HG03066 (cell line): ENCODE measurements around the gene CMTM1.
"Not testable (repeated sequence)": the region's sequence is repeated elsewhere in the genome, so short reads cannot be mapped to it uniquely, and the experiment has no call there.

Source experiments
- ATAC-seq: cut with Tn5 transposase; IDR thresholded peaks from one replicate; pipeline ENCODE4 v1.9.1; 2021; ENCODE audit warnings: low read depth; ENCODE audit not compliant: unreplicated experiment

Gene CMTM1

GRCh38 chr16:66609139-66609510 lies 42.9 kb downstream of the CMTM1 start:
- no peak for ATAC-seq

DNA sequence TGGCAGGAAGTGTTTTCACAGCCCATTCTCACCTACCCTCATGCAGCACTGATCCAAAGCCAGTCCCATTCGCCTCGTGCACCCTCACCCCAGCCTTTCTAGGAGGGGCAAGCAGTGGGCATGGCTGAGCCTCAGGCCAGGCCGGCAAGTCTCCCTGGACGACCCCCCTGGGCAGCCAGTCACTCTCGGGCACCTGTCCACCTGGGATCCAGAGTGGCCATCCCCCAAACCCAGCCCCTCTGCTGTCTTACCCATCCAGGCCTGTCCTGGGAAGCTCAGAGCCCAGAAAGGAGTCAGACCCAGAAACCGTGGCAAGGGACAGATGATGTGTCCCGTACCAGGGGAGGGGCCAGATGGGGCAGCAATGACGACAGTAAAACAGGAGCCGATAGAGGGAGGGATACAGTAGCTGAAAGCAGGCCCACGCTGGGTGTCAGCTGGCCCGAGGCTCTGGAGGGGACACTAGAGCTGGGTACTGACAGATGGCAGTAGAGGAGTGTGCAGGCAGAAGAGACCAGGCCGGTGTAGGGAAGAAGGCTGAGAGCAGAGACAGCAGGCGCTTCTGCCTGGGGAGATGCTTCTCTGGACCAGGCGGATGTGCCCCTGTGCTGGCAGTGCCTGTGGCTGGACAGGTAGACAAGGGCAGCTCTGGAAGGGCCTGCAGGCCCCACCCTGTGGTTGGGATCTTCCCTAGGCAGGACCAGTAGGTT lies 44.0 kb downstream of the CMTM1 start:
- no peak for ATAC-seq

GRCh38 chr16:66611911-66612310 lies 45.7 kb downstream of the CMTM1 start:
- not testable (repeated sequence) for ATAC-seq

DNA sequence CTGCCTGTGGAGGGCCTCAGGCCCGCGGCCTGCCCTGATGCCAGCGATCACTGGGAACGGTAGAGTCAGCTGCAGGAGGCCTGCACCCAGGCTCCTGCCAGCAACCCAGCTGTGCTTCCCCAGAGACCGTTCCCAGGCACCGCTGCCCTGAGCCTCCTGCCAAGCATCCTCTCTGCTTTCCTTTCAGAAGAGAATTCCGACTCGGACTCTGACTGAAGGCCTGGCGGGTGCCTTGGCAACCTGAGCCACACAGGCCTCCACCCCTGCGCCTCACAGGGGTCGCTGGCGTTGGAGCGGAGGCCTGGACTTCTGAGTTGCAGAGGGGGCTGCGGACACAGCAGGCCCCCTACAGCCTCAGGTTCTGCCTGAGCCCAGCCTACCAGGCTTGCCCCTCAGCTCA lies 46.2 kb downstream of the CMTM1 start:
- ATAC-seq = no peak

DNA sequence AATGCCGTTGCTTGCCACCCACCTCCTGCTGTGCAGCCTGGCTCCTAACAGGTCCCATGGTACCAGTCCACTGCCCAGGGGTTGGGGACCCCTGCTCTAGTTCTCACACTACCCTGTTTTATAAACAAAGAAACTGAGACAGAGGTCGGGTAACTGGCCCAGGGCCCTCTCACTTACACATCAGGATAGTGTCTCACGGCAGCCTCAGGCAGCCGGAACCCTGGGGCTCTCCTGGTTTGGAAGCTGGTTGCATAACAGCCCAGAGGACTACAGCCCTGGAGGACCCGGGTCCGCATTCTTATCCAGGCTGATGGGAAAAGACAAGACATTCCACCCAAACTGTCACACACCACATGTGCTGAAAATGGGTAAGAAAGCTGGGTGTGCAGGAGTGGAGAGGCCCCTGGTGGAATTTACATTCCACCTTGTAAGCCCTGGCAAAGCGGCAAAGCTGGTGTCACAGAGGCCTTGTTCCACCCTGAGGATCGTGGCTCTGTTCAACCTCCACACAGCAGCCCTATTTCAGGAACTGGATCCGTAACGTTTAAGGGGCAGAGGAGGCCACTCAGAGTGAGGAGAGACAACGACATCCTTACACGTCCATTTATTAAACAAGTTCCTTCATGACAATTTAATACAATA lies 48.0 kb downstream of the CMTM1 start:
- no peak for ATAC-seq

DNA sequence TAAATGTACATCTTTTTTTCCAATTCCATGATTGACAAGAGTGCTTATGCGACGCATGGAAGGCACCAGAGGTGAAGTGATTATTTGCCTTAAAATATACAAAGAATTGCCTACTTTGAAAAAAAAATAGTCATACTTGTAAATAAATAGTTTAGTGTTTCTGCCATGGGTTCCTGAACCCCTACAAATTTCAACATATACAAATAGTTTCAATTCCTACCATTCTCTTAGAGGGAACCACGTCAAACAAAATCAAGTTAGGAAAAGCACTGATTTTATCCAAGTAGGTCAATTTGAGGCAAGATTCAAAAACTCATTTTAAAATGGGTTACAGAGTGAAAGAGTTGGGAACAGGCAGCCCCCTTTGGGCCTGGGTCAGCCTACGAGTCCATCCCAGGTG lies 49.9 kb downstream of the CMTM1 start:
- ATAC-seq = no peak

DNA sequence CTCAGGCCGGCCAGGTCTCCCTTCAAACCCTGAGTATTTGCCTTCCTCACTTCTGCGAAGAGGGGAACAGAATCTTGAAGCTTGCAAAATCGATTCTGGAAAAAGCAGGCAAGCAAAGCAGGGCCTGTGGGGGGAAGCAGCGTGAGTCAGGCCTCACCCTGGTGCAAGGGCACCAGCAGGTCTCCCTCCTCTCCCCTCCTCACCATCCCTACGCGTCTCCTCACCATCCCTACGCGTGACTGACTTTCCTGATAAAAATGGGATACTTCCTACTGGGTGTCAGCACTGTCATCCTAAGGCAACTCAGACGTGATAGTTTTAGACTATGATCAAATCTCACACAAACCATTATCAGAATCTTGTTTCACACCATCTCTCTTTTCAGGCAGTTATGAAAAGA lies 50.4 kb downstream of the CMTM1 start:
- ATAC-seq = no peak

DNA sequence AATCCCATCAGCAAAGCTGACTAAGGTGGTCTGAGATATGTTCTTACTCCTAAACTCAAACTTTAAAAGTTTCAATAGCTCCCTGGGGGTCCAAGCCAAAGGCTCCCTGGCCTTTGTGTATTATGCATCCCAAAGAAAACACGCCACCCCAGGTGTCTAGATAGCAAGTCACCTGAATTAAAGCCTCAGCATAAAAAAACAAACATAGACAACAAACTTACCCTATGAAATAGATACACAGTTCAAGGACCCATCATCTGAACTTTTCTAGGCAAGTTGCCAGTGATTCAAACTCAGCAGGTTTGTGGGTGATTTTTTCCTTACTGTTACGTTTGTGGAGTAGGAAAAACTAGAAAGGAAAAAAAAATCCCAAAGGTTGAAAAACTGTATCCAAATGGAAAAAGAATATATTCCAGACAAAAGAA lies 50.8 kb downstream of the CMTM1 start:
- no peak for ATAC-seq

- no peak for ATAC-seq
Measured at GRCh38 chr16:66617728-66618127, 51.5 kb downstream of the CMTM1 start.

DNA sequence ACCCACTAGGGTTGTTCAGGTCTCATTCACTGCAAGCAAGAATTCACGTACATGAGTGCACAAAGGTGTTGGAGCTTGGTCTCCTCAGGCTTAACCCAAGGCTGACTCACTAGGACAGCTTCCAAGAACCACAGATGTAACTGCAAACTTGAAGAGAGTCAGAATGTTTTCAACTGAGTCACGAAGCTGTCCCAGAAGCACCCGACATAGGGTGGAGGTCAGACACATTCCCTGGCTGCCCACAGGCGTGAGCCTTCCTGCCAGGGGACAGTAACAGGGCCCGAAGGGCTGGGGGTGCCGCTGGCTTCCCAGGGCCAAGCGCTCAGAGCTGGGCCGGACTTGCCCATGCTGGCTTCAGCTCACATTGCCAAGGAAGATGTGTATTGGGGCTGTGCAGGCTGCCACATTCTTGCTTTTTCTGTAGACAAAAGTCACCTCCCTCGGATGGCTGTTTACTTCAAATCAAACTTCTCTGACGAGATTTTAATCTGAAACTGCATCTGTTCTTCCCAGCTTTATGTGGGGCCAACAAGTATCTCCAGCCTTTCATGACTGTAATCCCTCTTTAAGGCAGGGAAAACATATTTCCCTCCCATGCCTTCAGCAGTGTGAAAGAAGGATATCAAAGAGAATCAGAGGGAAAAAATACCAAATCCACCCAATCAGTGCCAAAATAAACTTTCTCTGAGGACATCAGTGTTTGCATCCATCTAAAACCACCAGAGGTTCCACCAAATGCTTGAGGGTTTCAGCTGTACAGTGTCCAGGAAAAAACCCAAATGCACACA lies 52.5 kb downstream of the CMTM1 start:
- ATAC-seq = no peak

GRCh38 chr16:66619534-66620428 lies 53.5 kb downstream of the CMTM1 start:
- ATAC-seq = no peak

DNA sequence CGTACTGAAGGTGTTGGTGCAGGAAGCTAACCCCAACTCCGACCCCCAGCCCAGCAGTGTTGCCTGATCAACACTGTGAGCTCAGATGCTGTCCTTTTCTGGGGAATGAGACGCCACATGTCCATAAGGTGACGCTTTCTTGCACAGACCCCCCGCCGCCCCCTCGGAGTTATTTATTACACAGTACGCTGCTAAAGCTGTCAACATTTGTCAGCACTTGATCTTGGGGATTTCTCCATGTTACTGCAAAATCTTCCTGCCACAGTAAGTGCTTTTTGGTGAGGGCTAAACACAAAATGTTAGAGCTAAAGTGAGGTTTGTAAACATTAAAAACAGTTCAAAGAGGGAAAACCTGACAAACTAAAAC lies 54.2 kb downstream of the CMTM1 start:
- ATAC-seq = no peak

GRCh38 chr16:66621973-66622372 lies 55.7 kb downstream of the CMTM1 start:
- no peak for ATAC-seq

DNA sequence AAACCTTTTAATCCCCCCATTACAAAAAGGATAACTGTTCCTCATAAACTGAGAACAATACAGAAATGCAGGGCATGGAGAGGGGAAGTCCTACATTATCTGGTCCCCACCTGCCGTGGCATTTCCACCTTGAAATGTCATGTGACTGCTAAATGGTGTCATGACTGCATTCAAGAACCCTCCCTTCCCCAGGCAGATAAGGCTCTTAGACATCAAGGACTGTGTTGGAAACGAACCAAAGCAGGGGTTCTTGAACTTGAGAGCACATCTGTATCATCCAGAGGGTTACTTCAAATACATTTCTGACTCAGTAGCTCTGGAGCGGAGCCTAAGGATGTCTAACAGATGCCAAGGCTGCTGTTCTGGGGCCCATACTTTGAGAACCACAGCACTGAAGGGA lies 56.6 kb downstream of the CMTM1 start:
- no peak for ATAC-seq

GRCh38 chr16:66623755-66624154 lies 57.5 kb downstream of the CMTM1 start:
- no peak for ATAC-seq

- not testable (repeated sequence) for ATAC-seq
Measured at GRCh38 chr16:66627611-66628378, 61.6 kb downstream of the CMTM1 start.
